K562 (cell line): ENCODE measurements around the gene GMDS. TPM values are rescaled to one million over a fixed set of nuclear protein-coding genes. Genes with fewer than 3 reads are reported as not detected.

Source experiments
- ATAC-seq: fragments of 200-7000 bp; cut with Tn5 transposase; 3 replicates; pipeline ENCODE4 v1.9.1; 2020; ENCODE audit warnings: moderate library complexity
- BruUV-seq: library from RNA; stranded (reverse); fragments of 400-500 nt; replicated peaks from 2 replicates; lab custom pipeline; 2021; lab: Mats Ljungman, UMichigan
- CTCF ChIA-PET: fragments of 300-600 bp; formaldehyde crosslinking; extraction: SDS; loops from one replicate; lab custom pipeline; 2021; ENCODE audit warnings: low intra/inter-chr PET ratio; lab: Yijun Ruan, JAX
- POLR2A ChIA-PET: fragments of 300-600, 350-650 bp; sonication (Branson Sonifier 250); formaldehyde crosslinking; extraction: SDS; loops from one replicate; lab custom pipeline; 2021; ENCODE audit warnings: antibody characterized with exemption, inconsistent platforms; lab: Yijun Ruan, JAX
- DNase-seq, 4 experiments: peaks; one replicate each; pipeline versions ENCODE4 v3.0.0 to v3.0.0-alpha.2; 2011 to 2018; ENCODE audit warnings: low spot score in 3 of 4, mixed read lengths in 3 of 4; ENCODE audit errors: extremely low read depth in 1 of 4
- FAIRE-seq: peaks from 2 replicates; lab custom pipeline; 2011; peaks lifted over from hg19 to GRCh38; lab: Jason Lieb, UNC
- H2AFZ ChIP-seq: 2 replicates; pipeline ENCODE4 v1.6.0; 2011; ENCODE audit warnings: low read depth, low read length, control low read depth, inconsistent platforms
- H3K27ac ChIP-seq: fragments of 200-600 bp; 3 replicates; pipeline ENCODE4 v1.8.0; 2011; ENCODE audit warnings: low read depth, mild to moderate bottlenecking, control low read depth, inconsistent platforms, low read length, moderate library complexity, mixed read lengths; ENCODE audit errors: extremely low read depth
- H3K27me3 ChIP-seq, 2 experiments: fragments of 300-600 bp in 1 of 2; 2 replicates in 1 of 2; 3 replicates in 1 of 2; pipeline versions ENCODE4 v1.6.0 to v1.8.0; 2011; ENCODE audit warnings: inconsistent platforms in 2 of 2, low read length in 2 of 2, mild to moderate bottlenecking in 1 of 2, mixed read lengths in 1 of 2, moderate library complexity in 1 of 2; ENCODE audit not compliant: control insufficient read depth in 2 of 2, insufficient read depth in 2 of 2
- H3K36me3 ChIP-seq: fragments of 300-600 bp; 3 replicates; pipeline ENCODE4 v1.8.0; 2011; ENCODE audit warnings: mild to moderate bottlenecking, low read length, inconsistent platforms; ENCODE audit not compliant: control insufficient read depth, insufficient read depth
- H3K4me1 ChIP-seq, 2 experiments: fragments of 200-600 bp in 1 of 2; replicated peaks in 1 of 2; 2 replicates in 1 of 2; 3 replicates in 1 of 2; pipeline versions ENCODE4 v1.5.1 to v1.8.0; 2011; ENCODE audit warnings: inconsistent platforms in 2 of 2, low read length in 2 of 2, mild to moderate bottlenecking in 1 of 2, mixed read lengths in 1 of 2, moderate library complexity in 1 of 2; ENCODE audit not compliant: control insufficient read depth in 2 of 2, insufficient read depth in 2 of 2
- H3K4me2 ChIP-seq: 2 replicates; pipeline ENCODE4 v1.6.1; 2011; ENCODE audit warnings: low read length, control low read depth, inconsistent platforms, mixed read lengths; ENCODE audit not compliant: insufficient read depth
- H3K4me3 ChIP-seq: fragments of 200-600 bp; sonication (generic), shearing (Covaris generic); 2 replicates; pipeline ENCODE4 v1.5.1; 2016; ENCODE audit warnings: control low read depth, inconsistent platforms
- H3K79me2 ChIP-seq: fragments of 200-600 bp; 3 replicates; pipeline ENCODE4 v1.8.0; 2011; ENCODE audit warnings: low read length, inconsistent platforms; ENCODE audit not compliant: control insufficient read depth, insufficient read depth
- H3K9ac ChIP-seq, 2 experiments: 2 replicates each; pipeline versions ENCODE4 v1.6.0 to v1.6.1; 2011; ENCODE audit warnings: low read depth in 2 of 2, low read length in 2 of 2, control low read depth in 1 of 2, inconsistent platforms in 1 of 2, mild to moderate bottlenecking in 1 of 2, mixed read lengths in 1 of 2; ENCODE audit not compliant: insufficient read depth in 1 of 2
- H3K9me1 ChIP-seq: one replicate; pipeline ENCODE4 v1.6.0; 2011; ENCODE audit warnings: inconsistent platforms, mild to moderate bottlenecking, low read length, moderate library complexity; ENCODE audit not compliant: control insufficient read depth, insufficient read depth
- H3K9me3 ChIP-seq: replicated peaks from 2 replicates; pipeline ENCODE4 v1.5.1; 2011; ENCODE audit warnings: low read depth, low read length, inconsistent platforms; ENCODE audit not compliant: control insufficient read depth, insufficient read depth
- H4K20me1 ChIP-seq: replicated peaks from 2 replicates; pipeline ENCODE4 v1.6.1; 2011; ENCODE audit warnings: low read length, inconsistent platforms, mixed read lengths; ENCODE audit not compliant: control insufficient read depth, insufficient read depth
- DACH1 ChIP-seq: fragments of 450-650 bp; IDR thresholded peaks from 2 replicates; pipeline ENCODE4 v1.6.1; 2018; ENCODE audit not compliant: partially characterized antibody
- WGBS: fragments of 100-300 bp; shearing (Covaris generic); methylation state at CpG from one replicate; pipeline ENCODE4 v1.1.6; 2016; ENCODE audit warnings: low coverage, mixed read lengths; ENCODE audit not compliant: insufficient coverage; ENCODE audit errors: missing lambda C conversion rate; 5-methylcytosine and 5-hydroxymethylcytosine counted together
- in situ Hi-C: fragments of 300-500 bp; cut with MboI; formaldehyde crosslinking; loops from 4 replicates; pipeline ENCODE4 v1.15.0; 2018; ENCODE audit warnings: inconsistent platforms, mixed read lengths
- intact Hi-C: fragments of 100-400 bp; cut with micrococcal nuclease; formaldehyde crosslinking; loops from 2 replicates; pipeline ENCODE4 v1.14.2; 2022
- polyA plus RNA-seq, 8 experiments: library from polyadenylated mRNA; depleted of rRNA in 4 of 8; stranded (reverse) in 5 of 8; unstranded in 3 of 8; fragments of >200 nt; fragmentation: Nextera tagmentation in 2 of 8; fragmentation: Illumina TruSeq in 1 of 8; extraction: Ambion mirVana in 2 of 8; extraction: Trizol in 1 of 8; gene quantifications; 2 replicates each; pipeline versions ENCODE4 v1.2.1 to v1.2.3, GENCODE V29; 2011 to 2014; ENCODE audit warnings: inconsistent platforms in 1 of 8, missing spikeins in 1 of 8
- total RNA-seq, 7 experiments: library from RNA; depleted of rRNA in 6 of 7; stranded (reverse); fragments of >200 nt in 6 of 7; fragmentation: Illumina TruSeq in 2 of 7; extraction: Trizol in 2 of 7; gene quantifications; 2 replicates each; pipeline versions ENCODE4 v1.2.1 to v1.2.3, GENCODE V29; 2011 to 2021; ENCODE audit warnings: low replicate concordance in 1 of 7
- TF ChIP-seq, protein P1 (sequence below): IDR thresholded peaks from 2 replicates; pipeline ENCODE4 v1.6.1; 2016; ENCODE audit warnings: missing genetic modification characterization, missing compliant biosample characterization

Gene GMDS
- total and polyA plus RNA-seq, 9 of the 15 experiments (the other 6 are each of a cell fraction or from before 2014, with no cell fraction given) = 0.48 to 31.8 (median 13.4) TPM

DNA sequence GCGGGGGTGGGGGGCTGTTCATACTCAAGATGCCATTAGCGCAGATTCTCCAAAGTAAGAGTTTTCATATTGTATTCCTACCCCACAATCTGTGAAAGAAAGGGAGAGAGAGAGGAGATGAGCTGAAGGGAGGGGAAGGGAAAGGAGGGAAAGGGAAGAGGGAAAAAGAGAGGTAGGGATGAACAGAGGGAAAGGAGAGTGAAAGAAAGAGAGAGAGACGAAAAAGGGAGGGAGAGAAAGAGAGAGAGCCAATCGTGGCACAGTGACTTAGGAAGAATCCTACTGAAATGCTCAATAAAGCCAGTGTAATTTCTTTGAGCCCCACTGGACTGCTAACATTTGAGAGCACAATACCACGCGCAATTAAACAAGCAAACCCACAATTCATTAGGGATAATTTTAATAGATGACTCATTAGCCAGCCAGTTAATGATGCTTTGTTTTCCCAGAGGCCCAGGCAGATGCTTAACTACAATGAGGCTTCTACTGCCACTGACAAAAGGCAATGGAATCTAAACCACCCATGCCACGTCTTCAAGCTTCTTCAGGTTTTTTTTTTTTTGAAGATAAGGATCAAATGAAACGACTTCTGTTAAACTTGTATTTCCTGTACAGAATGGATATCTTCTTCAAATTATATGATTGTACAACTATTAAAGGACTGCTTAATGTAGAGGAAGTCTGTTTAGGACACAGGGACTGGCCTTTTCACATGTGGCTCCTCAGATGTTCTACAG lies 328.9 kb downstream of the GMDS start:
- no peak for ATAC-seq
- Histone ChIP-seq H3K27me3 (peaks cover 0 to 18% of the 10 kb centered on the region in 2 experiments; a peak in 1 of 5 replicates), H3K9ac (no peak overlapping the region), H3K79me2 (no peaks in the 10 kb centered on the region), H3K4me1 (no peaks in the 10 kb centered on the region), H3K36me3 (no peaks in the 10 kb centered on the region), H3K4me2 (no peak overlapping the region), H3K27ac (no peak overlapping the region), H3K4me3 (no peak overlapping the region), H2AFZ (no peak overlapping the region), H3K9me3 (no peaks in the 10 kb centered on the region), H4K20me1 (no peaks in the 10 kb centered on the region; the same call in 1 of the 2 replicates), H3K9me1 (no peaks in the 10 kb centered on the region)
- TF ChIP-seq DACH1 = no peak
- TF ChIP-seq, protein P1, sequence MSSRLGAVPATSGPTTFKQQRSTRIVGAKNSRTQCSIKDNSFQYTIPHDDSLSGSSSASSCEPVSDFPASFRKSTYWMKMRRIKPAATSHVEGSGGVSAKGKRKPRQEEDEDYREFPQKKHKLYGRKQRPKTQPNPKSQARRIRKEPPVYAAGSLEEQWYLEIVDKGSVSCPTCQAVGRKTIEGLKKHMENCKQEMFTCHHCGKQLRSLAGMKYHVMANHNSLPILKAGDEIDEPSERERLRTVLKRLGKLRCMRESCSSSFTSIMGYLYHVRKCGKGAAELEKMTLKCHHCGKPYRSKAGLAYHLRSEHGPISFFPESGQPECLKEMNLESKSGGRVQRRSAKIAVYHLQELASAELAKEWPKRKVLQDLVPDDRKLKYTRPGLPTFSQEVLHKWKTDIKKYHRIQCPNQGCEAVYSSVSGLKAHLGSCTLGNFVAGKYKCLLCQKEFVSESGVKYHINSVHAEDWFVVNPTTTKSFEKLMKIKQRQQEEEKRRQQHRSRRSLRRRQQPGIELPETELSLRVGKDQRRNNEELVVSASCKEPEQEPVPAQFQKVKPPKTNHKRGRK (tag) = 0 out of 2 replicates have a peak, but pooled peaks have one; percentile 46
- intact Hi-C loops = no loop called here
- 13% methylated on average over 8 of the region's 8 CpGs for WGBS
- in situ Hi-C loops = no loop called here
- POLR2A ChIA-PET = no interaction called here
- DNase-seq = no peak
- no peak for FAIRE-seq
- no TSS peak for BruUV-seq
- CTCF ChIA-PET = no interaction called here
